HCT116 (cell line): ENCODE measurements around the gene GSTM3. TPM values are rescaled to one million over a fixed set of nuclear protein-coding genes. Genes with fewer than 3 reads are reported as not detected.

Experiments used
- ATAC-seq: fragments of 200-7000 bp; cut with Tn5 transposase; 2 replicates; pipeline ENCODE4 v1.9.1; 2020; ENCODE audit warnings: mild to moderate bottlenecking, moderate library complexity
- BruUV-seq: library from RNA; stranded (reverse); fragments of 400-500 nt; replicated peaks from 2 replicates; lab custom pipeline; 2021; lab: Mats Ljungman, UMichigan
- CTCF ChIA-PET: fragments of 300-600 bp; sonication (Branson Sonifier 250); formaldehyde crosslinking; loops from one replicate; lab custom pipeline; 2021; ENCODE audit warnings: antibody characterized with exemption; lab: Charles Lee
- POLR2A ChIA-PET: fragments of 300-600, 350-600 bp; sonication (Branson Sonifier 250); formaldehyde crosslinking; loops from one replicate; lab custom pipeline; 2021; ENCODE audit warnings: antibody characterized with exemption; lab: Charles Lee
- RAD21 ChIA-PET, 2 experiments: fragments of 300-600 bp; sonication (Branson Sonifier 250); formaldehyde crosslinking; loops; one replicate each; lab custom pipeline; 2023; ENCODE audit warnings: low total read pairs in 2 of 2; ENCODE audit not compliant: uncharacterized antibody in 2 of 2, unreplicated experiment in 2 of 2, low non-redundant PET in 1 of 2; lab: Charles Lee
- DNase-seq: peaks from one replicate; pipeline ENCODE4 v3.0.0-alpha.2; 2010; ENCODE audit warnings: low read depth, low spot score
- H2AFZ ChIP-seq: fragments of 200-600 bp; shearing (Covaris generic), sonication (generic); 2 replicates; pipeline ENCODE4 v1.6.1; 2017; ENCODE audit warnings: low read depth, mixed run types, mixed read lengths, antibody characterized with exemption, low read length; ENCODE audit not compliant: poor library complexity, severe bottlenecking
- H3K27ac ChIP-seq: 2 replicates; pipeline ENCODE4 v1.5.1; 2012; ENCODE audit warnings: low read depth, low read length
- H3K27me3 ChIP-seq: fragments of 200-600 bp; sonication (generic); 2 replicates; pipeline ENCODE4 v1.6.1; 2016; ENCODE audit warnings: mixed run types, low read length, mixed read lengths; ENCODE audit not compliant: insufficient read depth
- H3K36me3 ChIP-seq, 2 experiments: fragments of 200-500 bp in 1 of 2; fragments of 200-600 bp in 1 of 2; sonication (Bioruptor generic) in 1 of 2; sonication (generic) in 1 of 2; 2 replicates each; pipeline versions ENCODE4 v1.5.1 to v1.6.1; 2014 to 2016; ENCODE audit warnings: low read length in 2 of 2, inconsistent platforms in 1 of 2, mixed read lengths in 1 of 2, mixed run types in 1 of 2; ENCODE audit not compliant: insufficient read depth in 2 of 2, control insufficient read depth in 1 of 2
- H3K4me1 ChIP-seq, 2 experiments: fragments of 200-600 bp in 1 of 2; sonication (generic) in 1 of 2; 2 replicates each; pipeline versions ENCODE4 v1.5.1 to v1.6.1; 2012 to 2017; ENCODE audit warnings: low read length in 2 of 2, inconsistent platforms in 1 of 2, mild to moderate bottlenecking in 1 of 2, mixed read lengths in 1 of 2, mixed run types in 1 of 2, moderate library complexity in 1 of 2; ENCODE audit not compliant: insufficient read depth in 2 of 2, control insufficient read depth in 1 of 2
- H3K4me2 ChIP-seq: fragments of 200-600 bp; sonication (generic); 2 replicates; pipeline ENCODE4 v1.6.1; 2017; ENCODE audit warnings: mixed run types, low read length, mixed read lengths
- H3K4me3 ChIP-seq, 2 experiments: fragments of 200-600 bp in 1 of 2; sonication (generic) in 1 of 2; replicated peaks in 1 of 2; 2 replicates each; pipeline ENCODE4 v1.5.1; 2011 to 2016; ENCODE audit warnings: low read length in 2 of 2, control low read depth in 1 of 2, low read depth in 1 of 2, mild to moderate bottlenecking in 1 of 2, mixed read lengths in 1 of 2, mixed run types in 1 of 2
- H3K79me2 ChIP-seq: fragments of 200-600 bp; sonication (generic); 2 replicates; pipeline ENCODE4 v1.6.1; 2017; ENCODE audit warnings: mild to moderate bottlenecking, mixed run types, low read length, moderate library complexity, mixed read lengths; ENCODE audit not compliant: insufficient read depth
- H3K9ac ChIP-seq: fragments of 200-600 bp; sonication (generic); 2 replicates; pipeline ENCODE4 v1.6.1; 2016; ENCODE audit warnings: low read length, mixed read lengths
- H3K9me2 ChIP-seq: fragments of 200-600 bp; sonication (generic), shearing (Covaris generic); 2 replicates; pipeline ENCODE4 v1.6.1; 2017; ENCODE audit warnings: mixed run types, mild to moderate bottlenecking, moderate library complexity; ENCODE audit not compliant: insufficient read depth
- H3K9me3 ChIP-seq, 2 experiments: fragments of 200-500 bp in 1 of 2; fragments of 200-600 bp in 1 of 2; sonication (Bioruptor generic) in 1 of 2; sonication (generic) in 1 of 2; 2 replicates each; pipeline ENCODE4 v1.6.1; 2014 to 2017; ENCODE audit warnings: low read length in 2 of 2, mixed read lengths in 2 of 2, inconsistent platforms in 1 of 2, low read depth in 1 of 2, mild to moderate bottlenecking in 1 of 2, mixed run types in 1 of 2, moderate library complexity in 1 of 2; ENCODE audit not compliant: control insufficient read depth in 1 of 2, insufficient read depth in 1 of 2
- H4K20me1 ChIP-seq: fragments of 200-600 bp; sonication (generic), shearing (Covaris generic); 2 replicates; pipeline ENCODE4 v1.6.1; 2017; ENCODE audit warnings: mixed run types, mild to moderate bottlenecking, moderate library complexity; ENCODE audit not compliant: insufficient read depth
- CBX3 ChIP-seq: IDR thresholded peaks from 2 replicates; pipeline ENCODE4 v1.6.1; 2012; ENCODE audit warnings: low read depth
- CEBPB ChIP-seq: IDR thresholded peaks from 2 replicates; pipeline ENCODE4 v1.6.1; 2012; ENCODE audit warnings: low read depth
- ELF1 ChIP-seq: IDR thresholded peaks from 2 replicates; pipeline ENCODE4 v1.6.1; 2012; ENCODE audit warnings: low read depth, borderline replicate concordance
- EZH2phosphoT487 ChIP-seq: fragments of 200-600 bp; IDR thresholded peaks from 2 replicates; pipeline ENCODE4 v1.6.1; 2018; ENCODE audit warnings: antibody characterized with exemption, borderline replicate concordance
- FOSL1 ChIP-seq: IDR thresholded peaks from 2 replicates; pipeline ENCODE4 v1.6.1; 2012; ENCODE audit warnings: low read depth
- POLR2A ChIP-seq: IDR thresholded peaks from 2 replicates; pipeline ENCODE4 v1.7.0; 2011; ENCODE audit warnings: borderline replicate concordance; ENCODE audit not compliant: insufficient read depth, insufficient read length; ENCODE audit errors: extremely low read depth
- POLR2AphosphoS5 ChIP-seq: IDR thresholded peaks from 2 replicates; pipeline ENCODE4 v1.6.1; 2011; ENCODE audit warnings: mild to moderate bottlenecking, low read depth, low read length, moderate library complexity
- RAD21 ChIP-seq: IDR thresholded peaks from 2 replicates; pipeline ENCODE4 v1.6.1; 2012; ENCODE audit warnings: low read depth, mild to moderate bottlenecking
- SIN3A ChIP-seq: IDR thresholded peaks from 2 replicates; pipeline ENCODE4 v1.6.1; 2012; ENCODE audit warnings: low read depth
- SP1 ChIP-seq: IDR thresholded peaks from 2 replicates; pipeline ENCODE4 v1.6.1; 2012; ENCODE audit warnings: low read depth
- SRF ChIP-seq: IDR thresholded peaks from 2 replicates; pipeline ENCODE4 v1.6.1; 2012; ENCODE audit warnings: low read depth
- TCF7L2 ChIP-seq: IDR thresholded peaks from 2 replicates; pipeline ENCODE4 v1.7.0; 2011; ENCODE audit warnings: borderline replicate concordance, inconsistent platforms; ENCODE audit not compliant: insufficient read depth, insufficient read length; ENCODE audit errors: extremely low read depth
- YY1 ChIP-seq: IDR thresholded peaks from 2 replicates; pipeline ENCODE4 v1.6.1; 2011; ENCODE audit warnings: low read length, low read depth, moderate library complexity, mild to moderate bottlenecking; ENCODE audit not compliant: insufficient replicate concordance; ENCODE audit errors: extremely low read depth
- ZFX ChIP-seq: fragments of 450-650 bp; IDR thresholded peaks from 2 replicates; pipeline ENCODE4 v1.6.1; 2017
- ZNF274 ChIP-seq: fragments of 200-500 bp; sonication (Bioruptor generic); IDR thresholded peaks from 2 replicates; pipeline ENCODE4 v1.6.1; 2014; ENCODE audit warnings: mild to moderate bottlenecking, low read depth, low read length, inconsistent platforms
- intact Hi-C: fragments of 100-400 bp; cut with micrococcal nuclease; formaldehyde crosslinking; loops from 2 replicates; pipeline ENCODE4 v1.10.0; 2022
- total RNA-seq: library from RNA; stranded (reverse); gene quantifications from one replicate; pipeline ENCODE4 v1.2.1, GENCODE V29; 2021; ENCODE audit not compliant: unreplicated experiment
- TF ChIP-seq, protein P1 (sequence below): IDR thresholded peaks from 2 replicates; pipeline ENCODE4 v1.6.1; 2012
- TF ChIP-seq, protein P2 (sequence below), 3 experiments: fragments of 200-600 bp in 1 of 3; sonication (generic) in 1 of 3; IDR thresholded peaks in 2 of 3; conservative IDR thresholded peaks in 1 of 3; 2 replicates each; pipeline ENCODE4 v1.5.1; 2012 to 2017; ENCODE audit warnings: low read depth in 2 of 3, low read length in 2 of 3, antibody characterized with exemption in 1 of 3, borderline replicate concordance in 1 of 3, control low read depth in 1 of 3, mild to moderate bottlenecking in 1 of 3, mixed read lengths in 1 of 3, mixed run types in 1 of 3, moderate library complexity in 1 of 3; ENCODE audit not compliant: insufficient read depth in 1 of 3
- TF ChIP-seq, protein P3 (sequence below): IDR thresholded peaks from 2 replicates; pipeline ENCODE4 v1.6.1; 2011; ENCODE audit warnings: mild to moderate bottlenecking, low read length, moderate library complexity; ENCODE audit not compliant: insufficient replicate concordance; ENCODE audit errors: extremely low read depth

GSTM3 gene
- total RNA-seq, 1 experiment from 2014 or later = 0.39 TPM

DNA sequence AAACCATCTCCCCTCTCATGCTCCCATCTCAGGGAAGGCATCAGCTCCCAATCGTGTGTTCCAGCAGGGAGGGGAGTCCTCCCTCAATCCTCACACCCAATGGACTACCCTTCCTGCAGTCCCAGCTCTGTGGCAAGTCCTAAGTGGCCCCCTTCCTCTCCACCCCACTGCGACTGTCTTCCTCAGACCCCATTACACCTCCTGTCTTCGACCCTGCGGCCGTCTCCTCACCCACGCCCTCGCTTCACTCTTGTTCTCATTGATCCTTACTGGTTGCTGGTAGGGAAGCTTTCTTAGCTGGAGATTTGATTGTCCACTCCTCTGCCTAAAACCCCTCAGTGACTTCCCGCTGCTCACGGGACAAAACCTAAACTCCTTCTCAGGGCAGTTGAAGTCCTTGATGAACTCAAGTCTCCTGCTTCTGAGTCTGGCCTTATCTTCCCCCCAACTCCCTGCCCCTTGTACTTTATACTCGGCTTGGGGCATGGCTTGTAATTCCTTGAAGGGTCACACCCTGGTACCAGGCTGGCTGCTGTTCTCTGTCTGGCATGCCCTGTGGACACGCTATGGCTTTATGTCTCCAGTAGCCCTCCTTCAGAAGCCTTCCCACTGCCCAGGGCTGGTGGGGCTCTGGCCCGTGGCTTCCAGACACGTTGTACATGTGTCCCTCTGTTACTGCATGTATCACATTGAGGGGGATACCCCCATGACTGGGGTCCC is 25.2 kb upstream of the GSTM3 start:
- H3K9ac ChIP-seq = no peak overlapping the region
- H3K27me3 ChIP-seq = no peaks in the 10 kb centered on the region
- H2AFZ ChIP-seq = no peak overlapping the region
- H3K27ac ChIP-seq = no peak overlapping the region
- H4K20me1 ChIP-seq = no peaks in the 10 kb centered on the region
- H3K4me1 ChIP-seq = peaks cover 12 to 27% of the 10 kb centered on the region in 2 experiments
- POLR2A ChIA-PET = no interaction called here
- TF ChIP-seq POLR2A (no peak), FOSL1 (no peak), CBX3 (no peak), TCF7L2 (no peak)
- TF ChIP-seq, all 23 proteins: peak for 0
- Histone ChIP-seq H3K9me2 (no peaks in the 10 kb centered on the region), H3K79me2 (no peaks in the 10 kb centered on the region), H3K4me2 (no peak overlapping the region), H3K36me3 (no peaks in the 10 kb centered on the region), H3K4me3 (no peak overlapping the region), H3K9me3 (no peaks in the 10 kb centered on the region)
- CTCF ChIA-PET = no interaction called here
- ATAC-seq (no peak), DNase-seq (no peak)
- intact Hi-C loops = no loop called here
- RAD21 ChIA-PET = no interaction called here
- no TSS peak for BruUV-seq

DNA sequence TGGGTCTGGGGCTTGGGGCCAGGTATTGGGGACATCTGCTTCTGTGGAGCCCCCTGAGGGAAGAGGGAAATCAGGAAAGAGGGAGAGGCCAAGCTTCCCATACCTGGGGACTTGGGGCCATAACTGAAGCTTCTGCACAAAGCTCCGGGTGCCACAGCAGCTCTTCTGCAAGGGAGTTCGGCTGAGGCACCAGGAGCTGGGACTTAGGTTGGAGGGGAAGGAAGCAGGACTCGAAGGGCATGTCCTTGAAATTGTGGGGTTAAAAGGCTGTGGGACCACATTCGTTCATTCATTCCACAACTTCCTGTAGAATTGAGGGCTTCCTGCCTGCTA is 24.6 kb upstream of the GSTM3 start:
- intact Hi-C loops = no loop called here
- Histone ChIP-seq H3K9me3 (no peaks in the 10 kb centered on the region), H3K27ac (no peak overlapping the region), H3K79me2 (no peaks in the 10 kb centered on the region), H3K4me1 (peaks cover 12 to 27% of the 10 kb centered on the region in 2 experiments), H4K20me1 (no peaks in the 10 kb centered on the region), H3K27me3 (no peaks in the 10 kb centered on the region), H3K4me3 (no peak overlapping the region), H2AFZ (no peak overlapping the region), H3K9me2 (no peaks in the 10 kb centered on the region)
- no peak for ATAC-seq
- TF ChIP-seq RAD21 (no peak), SIN3A (no peak), CEBPB (no peak), ELF1 (no peak), EZH2phosphoT487 (no peak), ZFX (no peak), SRF (no peak), POLR2AphosphoS5 (no peak), FOSL1 (no peak), ZNF274 (no peak), YY1 (no peak), SP1 (no peak)
- TF ChIP-seq, protein P1, sequence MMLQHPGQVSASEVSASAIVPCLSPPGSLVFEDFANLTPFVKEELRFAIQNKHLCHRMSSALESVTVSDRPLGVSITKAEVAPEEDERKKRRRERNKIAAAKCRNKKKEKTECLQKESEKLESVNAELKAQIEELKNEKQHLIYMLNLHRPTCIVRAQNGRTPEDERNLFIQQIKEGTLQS = no peak
- TF ChIP-seq, protein P2, sequence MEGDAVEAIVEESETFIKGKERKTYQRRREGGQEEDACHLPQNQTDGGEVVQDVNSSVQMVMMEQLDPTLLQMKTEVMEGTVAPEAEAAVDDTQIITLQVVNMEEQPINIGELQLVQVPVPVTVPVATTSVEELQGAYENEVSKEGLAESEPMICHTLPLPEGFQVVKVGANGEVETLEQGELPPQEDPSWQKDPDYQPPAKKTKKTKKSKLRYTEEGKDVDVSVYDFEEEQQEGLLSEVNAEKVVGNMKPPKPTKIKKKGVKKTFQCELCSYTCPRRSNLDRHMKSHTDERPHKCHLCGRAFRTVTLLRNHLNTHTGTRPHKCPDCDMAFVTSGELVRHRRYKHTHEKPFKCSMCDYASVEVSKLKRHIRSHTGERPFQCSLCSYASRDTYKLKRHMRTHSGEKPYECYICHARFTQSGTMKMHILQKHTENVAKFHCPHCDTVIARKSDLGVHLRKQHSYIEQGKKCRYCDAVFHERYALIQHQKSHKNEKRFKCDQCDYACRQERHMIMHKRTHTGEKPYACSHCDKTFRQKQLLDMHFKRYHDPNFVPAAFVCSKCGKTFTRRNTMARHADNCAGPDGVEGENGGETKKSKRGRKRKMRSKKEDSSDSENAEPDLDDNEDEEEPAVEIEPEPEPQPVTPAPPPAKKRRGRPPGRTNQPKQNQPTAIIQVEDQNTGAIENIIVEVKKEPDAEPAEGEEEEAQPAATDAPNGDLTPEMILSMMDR (IDR thresholded peaks at IDR 0.05 in 2 of 3, conservative IDR thresholded peaks at IDR 0.05 in 1 of 3; ENCODE audit: borderline replicate concordance in 1 of 3, insufficient read depth in 1 of 3, low read depth in 2 of 3, low read length in 2 of 3) = no peak
- TF ChIP-seq, protein P3, sequence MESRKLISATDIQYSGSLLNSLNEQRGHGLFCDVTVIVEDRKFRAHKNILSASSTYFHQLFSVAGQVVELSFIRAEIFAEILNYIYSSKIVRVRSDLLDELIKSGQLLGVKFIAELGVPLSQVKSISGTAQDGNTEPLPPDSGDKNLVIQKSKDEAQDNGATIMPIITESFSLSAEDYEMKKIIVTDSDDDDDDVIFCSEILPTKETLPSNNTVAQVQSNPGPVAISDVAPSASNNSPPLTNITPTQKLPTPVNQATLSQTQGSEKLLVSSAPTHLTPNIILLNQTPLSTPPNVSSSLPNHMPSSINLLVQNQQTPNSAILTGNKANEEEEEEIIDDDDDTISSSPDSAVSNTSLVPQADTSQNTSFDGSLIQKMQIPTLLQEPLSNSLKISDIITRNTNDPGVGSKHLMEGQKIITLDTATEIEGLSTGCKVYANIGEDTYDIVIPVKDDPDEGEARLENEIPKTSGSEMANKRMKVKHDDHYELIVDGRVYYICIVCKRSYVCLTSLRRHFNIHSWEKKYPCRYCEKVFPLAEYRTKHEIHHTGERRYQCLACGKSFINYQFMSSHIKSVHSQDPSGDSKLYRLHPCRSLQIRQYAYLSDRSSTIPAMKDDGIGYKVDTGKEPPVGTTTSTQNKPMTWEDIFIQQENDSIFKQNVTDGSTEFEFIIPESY = no peak
- TF ChIP-seq, all 23 proteins: peak for 0
- H3K9ac ChIP-seq = no peak overlapping the region
- no peaks in the 10 kb centered on the region for H3K36me3 ChIP-seq
- ChIA-PET RAD21 (no interaction called here), CTCF (no interaction called here), POLR2A (no interaction called here)
- no peak overlapping the region for H3K4me2 ChIP-seq
- DNase-seq = no peak
- no TSS peak for BruUV-seq
